GM19468 (cell line): Measurements from ENCODE around the gene VTI1A.

Source experiments
- ATAC-seq: cut with Tn5 transposase; IDR thresholded peaks from one replicate; pipeline ENCODE4 v1.9.1; 2021; ENCODE audit warnings: mild to moderate bottlenecking, moderate library complexity, moderate number of reproducible peaks; ENCODE audit not compliant: unreplicated experiment; ENCODE audit errors: extremely low read depth

VTI1A gene

GRCh38 chr10:112622786-112623185 is 175.8 kb downstream of the VTI1A start:
- no peak for ATAC-seq

DNA sequence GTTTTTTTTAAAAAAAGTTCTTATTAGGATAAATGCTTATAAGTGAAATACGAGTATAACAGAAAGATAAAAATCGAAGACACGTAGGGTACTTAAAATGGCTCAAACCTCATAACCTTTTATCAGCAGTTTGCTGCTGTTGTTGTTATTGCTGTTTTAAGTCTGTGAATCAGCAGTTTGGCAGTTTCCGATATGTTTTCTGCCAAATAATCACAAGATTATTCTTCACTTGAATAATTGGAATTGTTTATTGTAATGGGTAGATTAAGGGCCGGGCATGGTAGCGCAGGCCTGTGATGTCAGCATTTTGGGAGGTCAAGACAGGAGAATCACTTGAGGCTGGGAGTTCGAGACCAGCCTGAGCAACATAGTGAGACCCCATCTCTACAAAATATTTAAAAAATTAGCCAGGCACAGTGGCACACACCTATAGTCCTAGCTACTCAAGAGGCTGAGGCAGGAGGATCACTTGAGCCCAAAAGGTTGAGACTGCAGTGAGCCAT is 177.6 kb downstream of the VTI1A start:
- no peak for ATAC-seq

DNA sequence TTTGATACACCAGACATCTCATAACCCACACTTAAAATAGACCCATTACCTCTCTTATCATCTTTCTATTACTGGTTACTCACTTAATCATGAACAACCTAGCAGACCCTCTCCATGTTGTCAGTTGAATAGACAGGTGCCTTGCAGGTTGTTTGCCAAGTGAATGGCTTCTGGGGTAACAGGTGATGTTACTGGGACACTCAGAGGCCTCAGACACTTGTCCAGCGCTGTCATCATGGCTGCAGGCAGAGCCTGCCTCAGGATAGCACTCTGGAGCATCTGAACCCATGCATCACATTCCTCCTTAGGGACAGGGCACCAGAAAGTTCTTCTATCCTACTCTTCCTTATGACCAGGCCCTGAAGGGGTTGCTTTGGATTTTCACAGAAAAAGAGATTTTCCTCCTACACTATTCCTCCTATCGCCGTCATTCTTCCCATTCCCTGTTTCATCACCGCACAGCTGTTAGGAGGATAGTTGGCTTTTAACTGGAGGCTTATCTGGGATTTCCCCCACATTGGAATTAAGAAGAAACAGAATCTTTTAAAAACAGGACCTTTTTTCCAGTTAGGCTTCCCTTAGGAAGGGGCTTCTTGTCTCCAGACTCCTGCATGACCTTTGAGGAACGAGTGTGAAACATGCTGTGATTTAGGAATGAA is 182.1 kb downstream of the VTI1A start:
- no peak for ATAC-seq

DNA sequence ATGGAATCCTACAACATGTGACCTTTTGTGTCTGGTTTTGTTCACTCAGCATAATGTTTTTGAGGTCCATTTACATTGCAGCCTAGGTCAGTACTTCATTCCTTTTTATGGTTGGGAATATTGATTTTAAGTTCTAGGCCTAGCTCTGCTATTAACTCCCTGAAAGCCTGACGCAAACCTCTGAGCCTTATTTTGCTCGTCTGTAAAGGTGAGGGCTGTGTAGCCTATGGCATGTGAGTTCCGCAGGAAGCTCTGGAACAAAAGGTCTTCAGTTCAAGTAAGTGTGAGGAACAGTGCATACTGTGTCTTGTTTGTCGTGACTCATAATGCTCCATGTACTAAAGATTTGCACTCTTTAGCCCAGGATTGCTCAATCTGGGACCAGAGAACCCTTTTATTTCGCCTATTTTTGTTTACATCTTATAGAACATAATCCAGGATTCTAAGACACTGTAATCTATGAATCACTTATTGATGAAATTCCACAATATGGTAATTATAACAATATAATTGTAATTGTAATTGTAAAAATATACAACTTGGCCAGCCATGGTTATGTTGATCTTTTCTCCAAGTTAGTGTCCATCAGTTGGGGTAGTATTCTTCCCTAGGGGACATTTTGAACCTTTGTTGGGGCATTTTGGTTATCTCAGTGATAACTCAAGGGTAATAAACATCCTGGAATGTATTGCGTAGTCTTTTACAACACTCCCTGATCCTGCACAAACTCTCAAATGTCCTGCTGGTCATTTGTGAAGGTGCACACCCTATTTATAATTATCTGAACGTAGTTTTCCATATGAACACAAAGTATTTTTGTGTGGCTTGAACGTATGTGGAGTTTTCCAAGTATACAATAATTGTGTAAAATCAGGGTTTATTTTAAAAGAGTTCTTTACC is 184.7 kb downstream of the VTI1A start:
- no peak for ATAC-seq

- ATAC-seq, result no peak
These were observed 187.2 kb downstream of the VTI1A start for GRCh38 chr10:112634096-112634830.

DNA sequence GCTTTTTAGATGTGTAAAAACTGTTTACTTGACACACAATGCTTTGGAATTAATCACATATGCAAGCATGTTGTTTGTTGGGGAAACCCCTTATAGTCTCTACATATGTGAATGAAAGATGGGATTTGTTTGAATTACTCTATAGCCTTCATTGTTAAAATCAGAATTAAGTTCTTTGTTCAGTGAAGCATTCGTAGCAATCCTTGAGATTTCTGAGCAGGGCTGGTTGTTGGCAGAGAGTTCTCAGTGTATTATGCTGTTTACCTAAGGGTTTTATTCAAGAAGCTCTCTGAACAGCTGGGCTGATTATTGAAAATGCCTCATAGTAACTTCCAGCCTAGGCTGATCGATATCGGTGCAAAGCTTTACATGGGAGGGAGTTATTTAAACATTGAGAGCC is 190.9 kb downstream of the VTI1A start:
- no peak for ATAC-seq

DNA sequence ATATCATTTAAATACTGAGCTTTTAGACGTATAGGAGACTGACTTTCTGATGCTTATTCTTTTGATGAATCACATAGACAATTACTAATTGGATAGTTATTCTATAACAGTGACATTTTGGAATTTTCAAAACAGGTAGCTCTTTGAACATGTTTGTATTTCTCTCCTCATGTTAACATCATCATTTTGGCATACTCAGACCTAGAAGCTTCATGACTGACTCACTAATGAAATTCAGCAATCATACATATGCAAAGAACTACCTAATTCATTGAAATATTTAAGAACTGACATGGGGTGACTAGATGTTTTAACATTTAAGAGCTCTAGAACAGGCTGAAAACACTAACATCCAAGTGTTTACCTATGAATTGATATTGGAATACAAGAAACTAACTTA is 192.3 kb downstream of the VTI1A start:
- no peak for ATAC-seq

DNA sequence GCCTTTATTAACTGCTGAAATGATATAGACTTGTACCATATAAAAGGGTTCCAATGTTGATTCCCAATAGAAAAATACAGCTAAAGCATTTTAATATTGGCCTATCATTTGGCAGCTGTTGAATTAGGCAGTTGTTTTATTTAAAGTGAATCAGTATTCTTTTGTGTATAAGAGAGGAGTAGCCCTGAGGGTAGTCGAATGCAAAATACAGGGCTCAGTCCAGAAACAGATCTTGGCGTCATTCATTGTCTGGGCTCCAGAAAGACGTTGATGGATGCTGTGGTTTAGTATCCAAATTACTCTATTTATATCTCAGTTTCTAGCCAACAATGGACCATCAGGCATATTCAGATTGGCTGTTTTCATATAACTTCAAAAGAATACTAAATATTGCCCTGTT is 193.6 kb downstream of the VTI1A start:
- ATAC-seq, result no peak

- no peak for ATAC-seq
These were observed 196.7 kb downstream of the VTI1A start for GRCh38 chr10:112643600-112644264.

- ATAC-seq, result no peak
These were observed 197.2 kb downstream of the VTI1A start for GRCh38 chr10:112644265-112644645.

DNA sequence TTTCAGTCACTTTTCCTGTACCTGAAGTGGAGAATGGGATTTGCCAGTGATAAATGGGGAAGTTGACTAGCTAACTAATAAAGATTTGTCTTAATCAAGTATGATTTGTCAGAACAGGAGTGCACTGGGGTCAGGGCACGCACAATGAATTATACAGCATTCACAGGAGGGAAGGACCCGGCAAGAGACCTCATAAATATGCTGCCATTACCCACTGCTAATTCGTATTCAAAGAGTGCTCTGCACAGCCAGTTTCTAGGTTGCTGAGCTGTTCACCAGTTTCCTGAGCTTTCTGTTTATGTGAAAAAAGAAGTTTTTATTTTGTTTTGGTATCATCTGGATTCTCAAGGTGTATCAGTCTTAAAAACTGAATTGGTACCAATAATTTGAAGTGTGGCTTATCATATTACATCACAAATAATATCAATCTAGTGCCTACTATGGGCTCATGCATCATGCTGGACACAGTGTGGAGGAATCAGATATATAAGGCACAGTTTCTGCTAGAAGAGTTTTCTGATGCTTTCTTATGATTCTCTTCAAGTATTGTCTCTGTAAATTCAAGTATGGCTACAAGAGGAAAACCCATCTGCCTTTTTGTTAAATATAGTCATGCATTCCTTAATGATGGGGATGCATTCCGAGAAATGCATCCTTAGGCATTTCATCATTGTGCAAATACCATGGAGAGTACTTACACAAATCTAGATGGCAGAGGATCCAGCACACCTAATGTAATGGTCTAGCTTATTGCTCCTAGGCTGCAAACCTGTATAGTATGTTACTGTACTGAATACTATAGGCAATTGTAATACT is 202.2 kb downstream of the VTI1A start:
- no peak for ATAC-seq

DNA sequence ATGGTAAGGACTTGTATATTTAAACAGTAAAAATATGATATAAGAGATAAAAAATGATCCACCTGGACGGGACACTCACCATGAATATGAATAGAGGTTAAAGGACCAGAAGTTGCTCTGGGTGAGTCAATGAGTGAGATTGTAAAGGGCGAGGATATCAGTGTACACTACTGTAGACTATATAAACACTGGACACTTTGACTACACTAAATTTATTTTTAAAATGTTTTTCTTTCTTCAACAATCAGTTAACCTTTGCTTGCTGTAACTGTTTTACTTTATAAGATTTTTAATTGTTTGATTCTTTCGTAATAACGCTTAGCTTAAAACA is 202.8 kb downstream of the VTI1A start:
- no peak for ATAC-seq

- no peak for ATAC-seq
These were observed 203.6 kb downstream of the VTI1A start for GRCh38 chr10:112650588-112651030.

DNA sequence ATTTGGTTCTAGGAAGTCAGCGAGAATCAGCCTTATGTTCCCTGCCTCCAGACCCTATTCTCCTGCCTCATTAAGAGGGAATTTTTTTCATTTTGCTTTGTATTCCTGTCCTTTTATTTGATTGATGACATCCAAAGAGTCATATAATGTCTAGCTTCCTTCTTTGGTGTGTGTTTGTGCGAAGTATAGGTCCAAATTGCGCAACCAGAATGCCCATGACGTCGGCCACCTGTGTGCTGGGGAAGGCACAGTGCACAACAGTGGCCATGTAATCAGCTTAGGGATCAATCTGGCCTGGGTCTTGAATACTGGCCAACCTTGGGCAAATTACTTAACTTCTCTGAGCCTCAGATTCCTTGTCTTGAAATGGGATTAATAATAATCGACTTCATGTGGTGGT is 206.2 kb downstream of the VTI1A start:
- no peak for ATAC-seq

DNA sequence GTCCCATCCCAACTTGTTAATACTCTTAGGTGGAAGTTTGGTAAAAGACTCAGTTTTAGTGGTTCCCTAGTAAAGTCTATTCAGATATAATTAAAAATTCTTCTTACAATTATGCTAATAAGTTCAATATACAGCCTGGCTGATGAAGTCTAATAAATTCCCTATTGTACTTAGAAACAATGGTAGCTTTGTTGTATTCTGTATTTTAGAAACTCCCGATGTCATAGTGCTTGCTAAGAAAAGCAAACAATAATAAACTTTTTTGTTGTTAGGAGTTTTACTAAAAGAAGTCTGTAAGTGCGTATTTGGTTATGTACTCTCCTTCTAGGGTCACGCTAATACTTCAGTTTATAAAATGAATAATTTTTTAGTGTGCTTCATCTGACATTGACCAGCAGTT is 206.8 kb downstream of the VTI1A start:
- ATAC-seq, result no peak

DNA sequence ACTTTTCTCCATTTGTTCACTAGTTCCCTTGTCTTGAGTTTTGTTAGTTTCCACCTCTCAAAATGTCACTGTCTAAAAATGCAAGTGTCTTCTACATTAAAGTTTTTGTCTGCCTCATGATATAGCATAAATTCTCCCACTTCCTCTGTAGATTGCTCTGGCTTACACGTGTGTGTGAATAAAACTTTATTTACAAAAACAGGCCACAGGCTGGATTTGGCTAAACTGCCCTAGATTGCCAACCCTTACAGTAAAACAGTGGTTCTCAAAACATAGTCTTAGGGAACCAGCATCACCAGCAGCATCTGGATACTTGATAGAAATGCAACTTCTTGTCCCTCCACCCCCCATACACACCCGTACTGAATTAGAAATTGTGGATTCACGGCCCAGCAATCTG is 207.8 kb downstream of the VTI1A start:
- no peak for ATAC-seq

DNA sequence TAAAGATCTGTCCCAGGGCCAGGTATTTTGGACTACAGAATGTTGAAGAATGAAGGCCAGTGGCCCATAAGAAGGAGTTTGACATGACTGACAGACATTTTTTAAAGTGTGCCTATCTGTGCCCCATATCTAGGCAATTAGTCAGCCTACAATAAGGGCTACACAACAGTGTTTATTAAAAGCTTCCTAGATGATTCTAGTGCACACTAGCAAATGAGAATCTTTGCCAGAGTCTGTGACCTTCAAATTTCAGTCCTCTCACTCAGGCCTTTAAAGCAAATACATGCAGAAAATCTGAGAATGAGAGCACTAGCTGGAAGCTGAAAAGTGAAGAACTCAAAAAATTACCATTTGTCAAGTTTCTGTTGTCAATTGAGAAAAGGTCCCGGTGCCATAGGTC is 208.7 kb downstream of the VTI1A start:
- no peak for ATAC-seq

DNA sequence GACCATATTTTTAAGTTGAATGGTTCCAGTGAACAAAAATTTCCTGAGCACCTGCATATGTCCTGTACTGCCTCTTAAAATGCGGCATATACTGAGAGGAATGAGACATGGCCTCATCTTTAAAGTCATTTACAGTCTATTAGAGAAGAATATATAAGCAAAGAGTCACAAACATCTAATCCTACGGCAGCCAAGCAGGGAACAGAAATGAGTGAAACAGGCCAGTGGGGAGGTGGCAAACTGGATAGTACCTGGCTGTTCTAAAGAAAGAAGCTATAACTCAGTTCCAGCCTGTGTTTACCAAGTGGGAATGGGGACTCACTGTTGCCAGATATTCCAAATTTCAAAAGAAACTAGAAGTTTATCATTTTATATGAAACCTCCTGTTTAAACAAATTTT is 211.4 kb downstream of the VTI1A start:
- no peak for ATAC-seq

GRCh38 chr10:112658900-112659638 is 212.1 kb downstream of the VTI1A start:
- ATAC-seq, result no peak
